Left lung (tissue), 10 donors: ENCODE results near the gene SYT6. TPM values are rescaled to one million over a fixed set of nuclear protein-coding genes. Genes with fewer than 3 reads are reported as not detected.

Source experiments
- ATAC-seq: fragments of 200-7000 bp; cut with Tn5 transposase; one replicate; pipeline ENCODE4 v1.9.1; 2020; ENCODE audit warnings: moderate library complexity
- DNase-seq, 4 donors: peaks; one replicate each; pipeline ENCODE4 v3.0.0-alpha.2; 2013 to 2020
- H3K27ac ChIP-seq, 2 donors: fragments of 200-600 bp; sonication (generic) in 1 of 2; one replicate each; pipeline versions ENCODE4 v1.5.0 to v1.8.0; 2020 to 2021
- H3K27me3 ChIP-seq, 2 donors: fragments of 200-600 bp; sonication (generic) in 1 of 2; one replicate each; pipeline versions ENCODE4 v1.5.0 to v1.8.0; 2020 to 2021
- H3K36me3 ChIP-seq, 2 donors: fragments of 200-600 bp; sonication (generic) in 1 of 2; one replicate each; pipeline versions ENCODE4 v1.5.0 to v1.8.0; 2020 to 2021
- H3K4me1 ChIP-seq, 2 donors: fragments of 200-600 bp; one replicate each; pipeline ENCODE4 v1.8.0; 2021
- H3K4me3 ChIP-seq, 2 donors: fragments of 200-600 bp; sonication (generic) in 1 of 2; one replicate each; pipeline versions ENCODE4 v1.5.0 to v1.8.0; 2020 to 2021; ENCODE audit warnings: mild to moderate bottlenecking in 1 of 2
- H3K9me3 ChIP-seq, 2 donors: fragments of 200-600 bp; sonication (generic) in 1 of 2; one replicate each; pipeline versions ENCODE4 v1.5.0 to v1.8.0; 2020 to 2021
- CTCF ChIP-seq, 2 donors: fragments of 200-600 bp; sonication (generic) in 1 of 2; IDR thresholded peaks; one replicate each; pipeline versions ENCODE4 v1.5.0 to v1.8.0; 2021; ENCODE audit warnings: antibody characterized with exemption in 2 of 2
- intact Hi-C, 2 donors: fragments of 100-400 bp; cut with DNase I; formaldehyde crosslinking; loops; one replicate each; pipeline versions ENCODE4 v1.11.2 to v1.14.2; 2022
- polyA plus RNA-seq, 6 donors: library from polyadenylated mRNA; unstranded; fragments of 120-200 nt; gene quantifications; one replicate each; pipeline ENCODE4 v1.2.1, GENCODE V29; 2013; ENCODE audit not compliant: insufficient read length in 6 of 6
- total RNA-seq, 2 donors: library from RNA; stranded (reverse); fragmentation: NEBNext Ultra II Directional; extraction: Animal tissue kit (Norgen Biotek cat#: 25700); gene quantifications; one replicate each; pipeline ENCODE4 v1.2.1, GENCODE V29; 2021
- donor health status: DM: no; HTN: yes; CAD: no.
- donor health status: DM: no; HTN: no; CAD: no.

The SYT6 gene
- total and polyA plus RNA-seq, 8 donors: 10.9 to 21.9 (median 12.6) TPM; not detected in 2

- no peak for TF ChIP-seq CTCF (IDR thresholded peaks at IDR 0.05)
- Histone ChIP-seq H3K4me1 (no peaks in the 10 kb centered on the region), H3K9me3 (no peaks in the 10 kb centered on the region), H3K4me3 (no peak overlapping the region), H3K27me3 (no peaks in the 10 kb centered on the region), H3K36me3 (no peaks in the 10 kb centered on the region), H3K27ac (no peak overlapping the region)
- ATAC-seq (no peak), DNase-seq (no peak)
- intact Hi-C loops: no loop called here
Observed at GRCh38 chr1:114178936-114179335, 25.3 kb upstream of the SYT6 start.

- no peaks in the 10 kb centered on the region for H3K36me3 ChIP-seq
- no peak for TF ChIP-seq CTCF (IDR thresholded peaks at IDR 0.05)
- intact Hi-C loops: no loop called here
- H3K4me3 ChIP-seq: no peak overlapping the region
- no peak for ATAC-seq
- H3K27me3 ChIP-seq: no peaks in the 10 kb centered on the region
- no peaks in the 10 kb centered on the region for H3K9me3 ChIP-seq
- DNase-seq: no peak
- H3K27ac ChIP-seq: no peak overlapping the region
- H3K4me1 ChIP-seq: no peaks in the 10 kb centered on the region
Observed at GRCh38 chr1:114177282-114177681, 23.6 kb upstream of the SYT6 start.

- Histone ChIP-seq H3K9me3 (no peaks in the 10 kb centered on the region), H3K27me3 (no peaks in the 10 kb centered on the region), H3K27ac (no peak overlapping the region), H3K4me1 (no peaks in the 10 kb centered on the region), H3K4me3 (no peak overlapping the region), H3K36me3 (no peaks in the 10 kb centered on the region)
- intact Hi-C loops: no loop called here
- ATAC-seq (no peak), DNase-seq (no peak)
- TF ChIP-seq CTCF (IDR thresholded peaks at IDR 0.05): no peak
Observed at GRCh38 chr1:114176366-114176765, 22.7 kb upstream of the SYT6 start.

- H3K27me3 ChIP-seq: no peaks in the 10 kb centered on the region
- no peak for TF ChIP-seq CTCF (IDR thresholded peaks at IDR 0.05)
- ATAC-seq: no peak
- H3K9me3 ChIP-seq: no peaks in the 10 kb centered on the region
- intact Hi-C loops: no loop called here
- H3K27ac ChIP-seq: no peak overlapping the region
- no peak overlapping the region for H3K4me3 ChIP-seq
- no peaks in the 10 kb centered on the region for H3K4me1 ChIP-seq
- H3K36me3 ChIP-seq: no peaks in the 10 kb centered on the region
- no peak for DNase-seq
Observed at GRCh38 chr1:114173680-114174079, 20.0 kb upstream of the SYT6 start.

- H3K36me3 ChIP-seq: no peaks in the 10 kb centered on the region
- DNase-seq (no peak), ATAC-seq (no peak)
- intact Hi-C loops: no loop called here
- H3K4me3 ChIP-seq: no peak overlapping the region
- H3K27me3 ChIP-seq: no peaks in the 10 kb centered on the region
- no peaks in the 10 kb centered on the region for H3K9me3 ChIP-seq
- TF ChIP-seq CTCF (IDR thresholded peaks at IDR 0.05): no peak
- H3K4me1 ChIP-seq: no peaks in the 10 kb centered on the region
- H3K27ac ChIP-seq: no peak overlapping the region
Observed at GRCh38 chr1:114169509-114169908, 15.8 kb upstream of the SYT6 start.
